CD4-positive, alpha-beta T cell treated with Interleukin-17A for 4 hours (primary cell): Measurements from ENCODE around the gene SMURF1.

ENCODE experiments used
- DNase-seq: peaks from one replicate; pipeline ENCODE4 v3.0.0-alpha.2; 2020; ENCODE audit warnings: mixed read lengths

SMURF1 gene

GRCh38 chr7:99002148-99002826, 141.6 kb downstream of the SMURF1 start:
- no peak for DNase-seq

DNA sequence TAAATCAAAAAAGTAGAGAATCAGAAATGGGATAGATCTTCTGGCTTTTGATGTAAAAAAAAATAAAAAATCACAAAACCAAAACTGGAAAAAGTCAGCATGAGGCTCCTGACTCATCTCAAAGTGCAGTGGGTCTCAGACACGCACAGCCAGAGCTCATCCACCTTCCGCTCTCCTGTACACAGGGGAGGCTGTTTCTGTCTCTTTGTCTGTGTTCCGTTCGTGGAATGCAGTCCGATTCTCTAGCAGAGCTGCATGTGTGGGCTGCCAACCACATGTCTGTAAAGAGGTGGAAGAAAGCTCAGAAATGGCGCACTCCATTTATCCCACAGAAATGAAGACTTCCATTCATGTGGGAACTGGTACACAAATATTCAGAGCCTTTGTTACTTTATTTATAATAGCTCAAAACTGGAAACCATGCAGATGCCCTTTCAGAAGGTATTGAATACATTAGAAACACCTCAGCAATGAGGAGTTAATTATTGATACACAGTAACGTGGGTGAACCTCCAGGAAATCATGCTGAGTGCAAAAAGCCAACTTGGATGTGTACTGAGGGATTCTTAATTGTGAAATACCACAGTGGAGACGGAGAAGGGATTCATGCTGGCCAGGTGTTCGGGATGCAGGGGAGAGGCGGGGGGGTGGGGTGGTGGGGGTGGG, 142.3 kb downstream of the SMURF1 start:
- DNase-seq: no peak

DNA sequence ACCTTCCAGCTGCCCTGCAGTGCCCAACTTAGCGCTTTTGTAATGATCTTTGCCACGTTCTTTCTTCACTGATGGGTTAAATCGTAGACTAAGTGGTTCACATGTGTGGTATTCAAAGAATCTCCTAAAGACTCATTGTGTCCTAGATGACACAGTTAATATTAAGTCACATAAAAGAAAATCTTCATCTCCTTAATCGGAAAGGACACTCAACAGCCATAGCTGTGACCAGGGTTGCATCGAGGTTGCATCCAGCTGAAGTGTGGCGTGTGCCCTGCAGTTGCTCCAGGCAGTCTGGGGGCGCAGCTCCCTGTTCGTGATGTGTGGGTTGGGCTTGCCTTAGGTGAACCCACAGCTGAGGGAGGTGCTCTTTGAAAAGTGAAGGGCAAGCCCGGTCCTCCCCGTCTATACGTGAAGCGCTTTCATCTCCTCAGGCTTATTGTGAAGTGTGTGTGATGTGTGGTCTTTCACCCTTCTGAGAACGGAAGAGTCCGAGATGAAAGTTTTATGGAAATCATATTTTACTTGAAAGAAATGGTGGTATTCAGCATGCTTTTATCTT, 142.9 kb downstream of the SMURF1 start:
- DNase-seq: no peak

- no peak for DNase-seq
Measured at GRCh38 chr7:99000196-99000903, 143.6 kb downstream of the SMURF1 start.

DNA sequence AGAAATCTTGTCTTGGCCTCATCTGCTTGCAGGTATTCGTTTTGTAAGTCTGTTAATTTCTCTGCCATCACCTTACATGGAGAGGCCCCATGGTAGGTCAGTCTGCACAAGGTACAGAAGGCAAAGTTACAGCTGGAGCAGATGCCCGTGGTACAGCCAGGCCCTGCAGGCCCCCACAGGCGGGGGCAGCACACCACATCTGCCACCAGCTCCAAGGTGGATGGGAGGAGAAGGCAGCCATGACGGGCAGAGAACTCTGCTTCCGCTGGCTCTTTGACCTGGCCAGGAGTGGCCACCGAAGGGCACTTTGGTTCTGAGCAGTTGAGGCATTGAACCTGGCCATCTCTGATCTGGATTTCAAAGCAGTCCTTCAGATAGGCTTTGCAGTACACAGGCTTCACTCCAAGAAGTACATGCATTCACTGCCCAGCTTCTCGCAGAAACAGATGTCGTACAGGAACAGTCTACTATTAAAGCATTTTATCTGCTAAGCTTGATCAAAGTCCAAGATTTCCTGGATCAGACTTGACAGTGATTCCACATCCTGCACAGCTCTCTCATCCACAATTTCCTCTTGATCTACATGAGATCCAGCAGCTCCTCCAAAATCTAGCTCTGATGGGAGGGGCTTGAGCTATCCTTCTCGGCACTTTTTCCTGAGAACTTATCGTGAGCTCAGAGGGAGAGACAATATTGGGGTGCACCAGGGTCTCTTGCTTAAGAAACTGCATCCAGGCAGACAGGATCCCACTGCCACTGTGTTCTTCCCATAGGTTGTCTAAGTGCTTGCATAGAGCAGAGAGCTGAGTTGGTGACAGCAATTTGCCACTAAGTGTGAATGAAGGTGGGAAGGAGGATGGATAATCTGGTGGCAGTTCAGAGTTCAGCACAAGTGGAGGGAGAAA, 144.8 kb downstream of the SMURF1 start:
- DNase-seq: no peak

DNA sequence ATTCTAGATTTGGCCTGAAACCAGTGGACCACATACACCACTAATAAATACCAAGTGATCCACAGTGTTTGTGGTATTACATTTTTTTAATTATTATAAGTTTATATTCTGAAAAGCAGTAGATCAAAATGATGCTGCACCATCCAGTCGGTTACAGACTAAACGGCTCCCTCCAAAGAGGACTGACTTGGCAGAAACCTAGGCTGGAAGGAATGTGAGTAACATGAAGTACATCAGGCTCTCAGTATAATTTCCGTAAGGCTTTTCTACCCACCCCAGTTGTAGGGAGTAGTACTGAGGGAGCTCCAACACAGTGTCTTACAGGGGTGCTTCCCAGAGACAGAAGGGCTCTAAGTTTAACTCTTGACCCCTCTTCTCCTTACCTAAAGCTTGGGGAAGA, 146.1 kb downstream of the SMURF1 start:
- no peak for DNase-seq

DNA sequence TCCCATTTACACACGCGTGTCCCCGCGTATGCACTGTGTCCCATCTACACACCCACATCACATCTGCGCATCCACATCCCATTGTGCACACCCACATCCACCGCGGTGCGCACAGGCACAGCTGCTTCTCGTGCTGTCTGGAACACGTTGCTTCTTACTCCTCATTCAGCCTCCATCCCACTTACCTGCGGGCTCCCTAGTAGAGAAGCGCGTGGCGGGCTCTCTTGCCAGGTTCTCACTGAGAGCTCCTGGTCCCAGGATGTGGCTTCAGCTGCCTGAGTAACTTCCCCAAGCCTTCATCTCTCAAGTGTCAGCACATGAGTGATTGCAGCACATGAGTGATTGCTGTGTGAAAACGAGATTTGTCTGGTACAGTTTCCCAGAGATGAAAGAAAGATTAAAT, 147.8 kb downstream of the SMURF1 start:
- DNase-seq: no peak

DNA sequence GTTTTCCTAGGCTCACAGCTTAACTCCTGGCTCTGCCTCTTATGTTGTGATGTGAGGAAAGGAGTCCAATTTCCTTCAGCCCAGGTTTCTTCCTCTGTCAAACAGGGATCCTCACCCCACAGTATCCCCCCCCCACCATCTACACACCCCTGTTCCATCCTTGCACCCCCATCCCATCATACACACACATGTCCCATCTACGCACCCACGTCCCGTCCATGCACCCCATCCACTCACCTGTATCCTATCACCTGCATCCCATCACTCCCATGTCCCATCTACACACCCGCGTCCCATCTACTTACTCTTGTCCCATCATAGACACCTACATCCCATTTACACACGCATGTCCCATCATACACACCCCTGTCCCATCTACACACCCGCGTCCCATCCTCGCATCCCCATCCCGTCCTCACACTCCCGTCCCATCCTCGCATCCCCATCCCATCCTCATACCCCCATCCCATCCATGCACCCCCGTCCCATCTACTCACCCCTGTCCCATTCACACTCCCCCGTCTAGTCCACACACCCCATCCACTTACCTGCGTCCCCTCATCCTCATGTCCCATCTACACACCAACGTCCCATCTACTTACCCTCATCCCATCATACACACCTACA, 148.3 kb downstream of the SMURF1 start:
- DNase-seq: no peak

DNA sequence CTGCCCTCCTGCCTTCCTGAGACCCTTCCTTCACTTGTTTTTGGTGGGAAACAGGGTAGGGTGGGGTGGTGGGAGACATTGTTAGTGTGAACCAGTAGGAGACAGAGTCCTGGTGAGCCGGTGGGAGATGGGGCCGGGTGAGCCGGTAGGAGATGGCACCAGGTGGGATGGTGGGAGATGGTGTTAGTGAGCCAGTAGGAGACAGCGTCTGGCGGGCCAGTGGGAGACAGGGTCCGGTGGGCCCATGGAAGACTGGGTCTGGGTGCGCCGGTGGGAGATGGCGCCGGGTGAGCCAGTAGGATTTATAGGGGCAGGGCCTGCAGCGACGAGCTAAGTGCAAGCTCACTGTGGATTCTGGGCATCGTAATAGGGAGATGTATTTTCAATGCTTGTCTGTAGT, 148.8 kb downstream of the SMURF1 start:
- no peak for DNase-seq

- DNase-seq: no peak
Measured at GRCh38 chr7:98994046-98994944, 149.6 kb downstream of the SMURF1 start.

DNA sequence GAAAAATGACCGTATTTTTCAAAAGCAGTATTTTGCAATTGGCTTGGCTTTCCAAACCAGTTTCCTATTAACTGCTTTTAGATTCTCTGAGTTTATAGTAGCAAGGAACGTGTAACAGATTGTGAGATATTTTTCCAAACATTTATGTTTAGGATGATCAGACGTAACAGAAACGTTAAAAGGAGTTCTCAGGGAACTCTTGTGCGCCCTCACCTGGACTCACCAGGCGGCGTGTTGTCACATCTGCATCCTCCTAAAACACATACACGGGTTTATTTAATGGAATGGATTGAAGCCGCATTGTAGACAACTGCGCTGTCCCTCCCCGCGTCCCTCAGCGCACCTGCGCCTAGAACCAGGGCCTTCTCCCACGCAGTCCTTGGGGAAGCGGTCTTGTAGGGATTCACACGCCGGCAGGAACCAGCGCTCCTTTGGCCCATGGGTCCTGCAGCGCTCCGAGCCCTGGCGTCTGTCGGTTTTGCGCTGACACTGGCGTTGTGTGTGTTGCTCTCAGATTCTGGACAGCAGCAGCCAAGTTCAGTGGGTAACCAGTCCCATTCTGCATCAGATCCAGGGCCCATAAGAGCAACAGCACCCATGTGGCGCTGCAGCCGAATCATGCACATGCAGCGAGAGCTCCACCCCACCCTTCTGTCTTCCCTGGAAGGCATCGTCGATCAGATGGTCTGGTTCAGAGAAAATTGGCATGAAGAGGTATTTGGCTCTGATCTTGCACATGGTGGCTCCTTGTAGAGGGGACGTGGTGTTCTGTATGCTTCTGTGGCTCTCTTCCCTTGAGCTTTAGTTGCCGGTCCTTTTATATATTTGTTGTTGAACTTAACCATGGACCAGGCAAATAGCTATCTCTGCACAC, 150.6 kb downstream of the SMURF1 start:
- no peak for DNase-seq

- no peak for DNase-seq
Measured at GRCh38 chr7:98992076-98992475, 151.8 kb downstream of the SMURF1 start.

DNA sequence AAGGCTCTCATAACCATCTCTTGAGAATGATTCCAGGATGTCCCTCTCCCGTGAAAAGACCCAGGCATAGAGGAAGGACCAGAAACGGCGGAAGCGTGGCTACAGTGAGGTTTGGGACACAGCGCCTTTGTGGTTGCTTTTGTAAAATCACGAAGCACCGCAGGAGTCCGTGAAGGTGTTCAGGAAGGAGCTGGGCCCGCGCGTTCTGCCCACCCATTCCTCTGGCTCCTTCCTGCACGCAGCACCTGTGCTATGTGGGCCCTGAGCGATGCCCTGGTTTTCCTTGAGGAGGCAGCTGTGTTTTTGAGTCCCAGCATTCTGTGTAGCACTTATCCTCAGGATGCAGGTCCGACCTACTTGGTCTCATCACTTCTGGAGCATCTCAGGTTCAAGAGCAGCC, 152.8 kb downstream of the SMURF1 start:
- no peak for DNase-seq

- DNase-seq: no peak
Measured at GRCh38 chr7:98990356-98990755, 153.6 kb downstream of the SMURF1 start.

GRCh38 chr7:98988641-98989040, 155.3 kb downstream of the SMURF1 start:
- no peak for DNase-seq

DNA sequence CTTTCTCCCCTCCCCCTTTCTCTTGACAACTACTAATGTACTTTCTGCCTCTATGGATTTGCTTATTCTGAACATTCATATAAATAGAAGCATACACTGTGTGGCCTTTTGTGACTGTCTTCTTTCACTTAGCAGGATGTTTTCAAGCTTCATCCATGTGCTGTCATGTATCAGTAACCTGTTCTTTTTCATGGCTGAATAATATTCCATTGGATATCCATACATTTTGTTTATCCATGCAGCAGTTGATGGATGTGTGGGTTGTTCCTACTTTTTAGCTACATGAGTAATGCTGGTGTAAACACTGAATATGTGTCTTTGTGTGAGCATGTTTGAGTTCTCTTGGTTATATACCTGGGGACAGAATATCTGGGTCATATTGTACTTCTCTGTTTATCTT, 158.0 kb downstream of the SMURF1 start:
- DNase-seq: no peak

- no peak for DNase-seq
Measured at GRCh38 chr7:98985406-98985805, 158.5 kb downstream of the SMURF1 start.

GRCh38 chr7:98984126-98984525, 159.8 kb downstream of the SMURF1 start:
- no peak for DNase-seq

DNA sequence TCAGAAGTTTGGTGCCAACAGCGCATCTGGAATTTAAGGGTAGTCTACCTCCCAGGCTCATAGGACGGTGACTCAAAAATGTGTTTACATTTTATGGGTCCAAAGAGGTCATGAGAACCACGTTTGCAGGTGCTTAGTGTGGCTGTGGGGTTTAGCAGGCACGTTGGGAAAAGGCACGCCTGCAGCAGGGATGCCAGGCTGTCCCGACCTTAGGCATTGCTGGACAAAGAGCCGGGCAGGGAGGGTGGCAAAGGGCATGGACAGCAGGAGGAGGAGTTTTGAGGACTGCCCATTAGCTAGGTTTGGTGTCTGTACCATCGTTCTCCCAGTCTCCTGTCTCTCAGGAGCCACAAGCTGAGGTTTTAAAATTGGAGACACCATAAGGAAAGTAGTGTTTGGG, 161.2 kb downstream of the SMURF1 start:
- DNase-seq: no peak

GRCh38 chr7:98981701-98982100, 162.2 kb downstream of the SMURF1 start:
- no peak for DNase-seq
